PC-3 (cell line): ENCODE data around the gene STARD3. TPM values are rescaled to one million over a fixed set of nuclear protein-coding genes. Genes with fewer than 3 reads are reported as not detected.
A peak's percentile ranks its signal among the peaks of the same experiment; 100 is the strongest.
"Not testable (repeated sequence)": the region's sequence is repeated elsewhere in the genome, so short reads cannot be mapped to it uniquely, and the experiment has no call there.

Experiments
- ATAC-seq: fragments of 200-7000 bp; cut with Tn5 transposase; 2 replicates; pipeline ENCODE4 v1.9.1; 2020; ENCODE audit warnings: mild to moderate bottlenecking, moderate library complexity
- Bru-seq: library from RNA; stranded (reverse); fragments of 400-500 nt; gene quantifications from one replicate; lab custom pipeline; 2021; lab: Mats Ljungman, UMichigan
- BruChase-seq, 2 experiments: library from RNA; stranded (reverse); fragments of 400-500 nt; gene quantifications; one replicate each; lab custom pipeline; 2021; lab: Mats Ljungman, UMichigan
- BruUV-seq: library from RNA; stranded (reverse); fragments of 400-500 nt; replicated peaks from 2 replicates; lab custom pipeline; 2021; lab: Mats Ljungman, UMichigan
- CTCF ChIA-PET: fragments of 300-600 bp; sonication (Branson Sonifier 250); formaldehyde crosslinking; loops from one replicate; lab custom pipeline; 2022; ENCODE audit warnings: antibody characterized with exemption; lab: Charles Lee
- POLR2A ChIA-PET: fragments of 300-600 bp; sonication (Branson Sonifier 250); formaldehyde crosslinking; loops from one replicate; lab custom pipeline; 2022; ENCODE audit warnings: antibody characterized with exemption; ENCODE audit not compliant: unreplicated experiment; lab: Charles Lee
- DNase-seq: peaks from one replicate; pipeline ENCODE4 v3.0.0-alpha.2; 2015
- H2AFZ ChIP-seq: fragments of 300-600 bp; sonication (generic); 2 replicates; pipeline ENCODE4 v1.6.0; 2016; ENCODE audit warnings: antibody characterized with exemption, low read length
- H3F3A ChIP-seq: fragments of 300-600 bp; sonication (generic); one replicate; pipeline ENCODE4 v1.6.0; 2017; ENCODE audit warnings: antibody characterized with exemption, low read length, control low read depth, mild to moderate bottlenecking; ENCODE audit not compliant: unreplicated experiment
- H3K27ac ChIP-seq: fragments of 300-600 bp; sonication (generic); 2 replicates; pipeline ENCODE4 v1.5.1; 2016; ENCODE audit warnings: mild to moderate bottlenecking, low read length
- H3K27me3 ChIP-seq: fragments of 300-600 bp; sonication (generic); 2 replicates; pipeline ENCODE4 v1.6.1; 2016; ENCODE audit warnings: low read length, mixed read lengths
- H3K36me3 ChIP-seq: fragments of 300-600 bp; sonication (generic); 2 replicates; pipeline ENCODE4 v1.6.1; 2016; ENCODE audit warnings: low read depth, mixed run types, low read length, mixed read lengths
- H3K4me1 ChIP-seq: fragments of 300-600 bp; sonication (generic); 2 replicates; pipeline ENCODE4 v1.5.1; 2016; ENCODE audit warnings: low read length; ENCODE audit not compliant: insufficient read depth
- H3K4me2 ChIP-seq: fragments of 300-600 bp; sonication (generic); 2 replicates; pipeline ENCODE4 v1.6.0; 2016; ENCODE audit warnings: low read length
- H3K4me3 ChIP-seq: fragments of 300-600 bp; sonication (generic); 2 replicates; pipeline ENCODE4 v1.5.1; 2016; ENCODE audit warnings: mild to moderate bottlenecking, low read length, mixed read lengths
- H3K79me2 ChIP-seq: fragments of 300-600 bp; sonication (generic); 2 replicates; pipeline ENCODE4 v1.6.1; 2017; ENCODE audit warnings: low read length, mixed read lengths
- H3K9ac ChIP-seq: fragments of 300-600 bp; sonication (generic); 2 replicates; pipeline ENCODE4 v1.6.0; 2016; ENCODE audit warnings: mild to moderate bottlenecking, low read length
- H3K9me2 ChIP-seq: fragments of 300-600 bp; sonication (generic); replicated peaks from 2 replicates; pipeline ENCODE4 v1.6.1; 2016; ENCODE audit warnings: mixed run types, low read length, mixed read lengths
- H3K9me3 ChIP-seq: fragments of 300-600 bp; sonication (generic); 2 replicates; pipeline ENCODE4 v1.6.1; 2016; ENCODE audit warnings: low read length, mixed read lengths
- H4K20me1 ChIP-seq: fragments of 300-600 bp; sonication (generic); 2 replicates; pipeline ENCODE4 v1.6.1; 2016; ENCODE audit warnings: low read length, mixed read lengths
- CTCF ChIP-seq: fragments of 300-600 bp; sonication (generic); conservative IDR thresholded peaks from 2 replicates; pipeline ENCODE4 v1.5.1; 2017; ENCODE audit warnings: antibody characterized with exemption, low read depth, mild to moderate bottlenecking, low read length
- EZH2 ChIP-seq: fragments of 300-600 bp; sonication (generic); IDR thresholded peaks from one replicate; pipeline ENCODE4 v1.6.1; 2017; ENCODE audit warnings: antibody characterized with exemption, mild to moderate bottlenecking, low read length; ENCODE audit not compliant: unreplicated experiment
- EZH2phosphoT487 ChIP-seq: fragments of 300-600 bp; sonication (generic); IDR thresholded peaks from 2 replicates; pipeline ENCODE4 v1.6.1; 2018; ENCODE audit warnings: mild to moderate bottlenecking, antibody characterized with exemption, low read length, borderline replicate concordance
- intact Hi-C: fragments of 100-400 bp; cut with micrococcal nuclease; formaldehyde crosslinking; loops from 2 replicates; pipeline ENCODE4 v1.9.0; 2023
- long read RNA-seq: library from polyadenylated mRNA; unstranded; transcript quantifications from one replicate; pipeline ENCODE4 v2.0.0, GENCODE V29; 2021; ENCODE audit not compliant: unreplicated experiment
- total RNA-seq: library from RNA; depleted of rRNA; stranded (reverse); fragments of >200 nt; gene quantifications from 2 replicates; pipeline ENCODE4 v1.2.3, GENCODE V29; 2014; rRNA removed

The STARD3 gene
- 30.5 and 56.4 TPM in 2 replicates for total RNA-seq
- Bru-seq, nascent RNA: percentile 59 among the genes with signal in this experiment
- BruChase-seq, experiment 1, labeled RNA remaining after a 6-hour chase: percentile 70 among the genes with signal in this experiment
- percentile 64 among the genes with signal in this experiment for BruChase-seq, experiment 2, labeled RNA remaining after a 2-hour chase
- long read RNA-seq, transcript STARD3-201 (15 exons, 2,132 nt): major isoform, 60 of 184 reads
- long read RNA-seq, partial matches to known transcripts: 55 of 184 reads
- long read RNA-seq, other reads (novel, unspliced or antisense): 67 of 184 reads

GRCh38 chr17:39636927-39637736 is at the start of gene STARD3:
STARD3 (plus strand) TSS chr17:39637144; CDS start chr17:39653532, 16,388 bp downstream.
- Histone ChIP-seq H2AFZ (peak within 1 kb of the TSS; percentile 83), H3K9me3 (no peaks in the 10 kb centered on the region), H4K20me1 (no peaks in the 10 kb centered on the region), H3K9me2 (no peaks in the 10 kb centered on the region), H3K79me2 (peaks cover 49% of the 10 kb centered on the region), H3K27me3 (no peaks in the 10 kb centered on the region), H3F3A (no peaks in the 10 kb centered on the region), H3K4me2 (peak within 1 kb of the TSS; percentile 96), H3K9ac (peak within 1 kb of the TSS; percentile 90), H3K4me3 (peak within 1 kb of the TSS; percentile 94), H3K36me3 (no peaks in the 10 kb centered on the region), H3K4me1 (peaks cover 21% of the 10 kb centered on the region), H3K27ac (peak within 1 kb of the TSS; percentile 64)
- TF ChIP-seq EZH2phosphoT487 (no peak), EZH2 (no peak), CTCF (no peak)
- no TSS peak for BruUV-seq
- POLR2A ChIA-PET: interaction anchor here (0.7 kb wide), 1 partner anchor 186 kb away, joined by 3 read pairs; the partner anchor contains the start of gene MED1
- peak; percentile 73 for DNase-seq
- CTCF ChIA-PET: no interaction called here
- intact Hi-C loops: no loop called here
- peak; percentile 91 for ATAC-seq

- H3K36me3 ChIP-seq, H3K4me3 ChIP-seq, ATAC-seq, H3K4me1 ChIP-seq, POLR2A ChIA-PET, H3K27me3 ChIP-seq, H3K27ac ChIP-seq, CTCF ChIA-PET, H3K9me3 ChIP-seq, H4K20me1 ChIP-seq, BruUV-seq, H2AFZ ChIP-seq, H3K4me2 ChIP-seq, H3K79me2 ChIP-seq, H3F3A ChIP-seq, H3K9me2 ChIP-seq, H3K9ac ChIP-seq, intact Hi-C loops: not testable (repeated sequence)
- peak; percentile 26 for DNase-seq
Measured at GRCh38 chr17:39590180-39590579, 46.8 kb upstream of the STARD3 start.

GRCh38 chr17:39591958-39592954 is 44.7 kb upstream of the STARD3 start:
- no peaks in the 10 kb centered on the region for H3K79me2 ChIP-seq
- DNase-seq: peak; percentile 67
- no peak overlapping the region for H3K4me2 ChIP-seq
- no peak overlapping the region for H3K9ac ChIP-seq
- H3K4me1 ChIP-seq: no peaks in the 10 kb centered on the region
- H3K27ac ChIP-seq: no peak overlapping the region
- CTCF ChIA-PET: no interaction called here
- BruUV-seq: no TSS peak
- ATAC-seq: peak; percentile 35; the same call in 1 of the 2 replicates
- no peaks in the 10 kb centered on the region for H3K9me3 ChIP-seq
- no peaks in the 10 kb centered on the region for H3K9me2 ChIP-seq
- H2AFZ ChIP-seq: no peak overlapping the region
- TF ChIP-seq CTCF: no peak
- no peak for TF ChIP-seq EZH2
- TF ChIP-seq EZH2phosphoT487: no peak
- intact Hi-C loops: no loop called here
- H3K36me3 ChIP-seq: no peaks in the 10 kb centered on the region
- H3K27me3 ChIP-seq: no peaks in the 10 kb centered on the region
- no peaks in the 10 kb centered on the region for H4K20me1 ChIP-seq
- H3K4me3 ChIP-seq: no peak overlapping the region
- POLR2A ChIA-PET: no interaction called here
- H3F3A ChIP-seq: no peaks in the 10 kb centered on the region
